Endothelial cell of umbilical vein (primary cell): Measurements from ENCODE around the gene HDAC4. TPM values are rescaled to one million over a fixed set of nuclear protein-coding genes. Genes with fewer than 3 reads are reported as not detected.

ENCODE experiments used
- BruUV-seq: library from RNA; stranded (reverse); fragments of 400-500 nt; replicated peaks from 2 replicates; lab custom pipeline; 2021; lab: Mats Ljungman, UMichigan
- CTCF ChIA-PET: fragments of 300-600, 350-600 bp; sonication (Branson Sonifier 250); formaldehyde crosslinking; loops from one replicate; lab custom pipeline; 2021; ENCODE audit warnings: antibody characterized with exemption, inconsistent platforms; lab: Charles Lee
- POLR2A ChIA-PET: fragments of 300-600, 350-600 bp; sonication (Branson Sonifier 250); formaldehyde crosslinking; loops from one replicate; lab custom pipeline; 2021; ENCODE audit warnings: antibody characterized with exemption, inconsistent platforms; lab: Charles Lee
- DNase-seq: peaks from one replicate; pipeline ENCODE4 v3.0.0-alpha.2; 2011; ENCODE audit warnings: low read depth, low spot score
- FAIRE-seq: peaks from 2 replicates; lab custom pipeline; 2011; peaks lifted over from hg19 to GRCh38; lab: Jason Lieb, UNC
- H2AFZ ChIP-seq: 2 replicates; pipeline ENCODE4 v1.6.0; 2012; ENCODE audit warnings: low read depth, low read length, control low read depth, inconsistent platforms
- H3K27ac ChIP-seq: 2 replicates; pipeline ENCODE4 v1.5.1; 2011; ENCODE audit warnings: low read depth, mild to moderate bottlenecking, control low read depth, low read length, moderate library complexity; ENCODE audit not compliant: insufficient read depth
- H3K27me3 ChIP-seq, 2 experiments: 2 replicates each; pipeline versions ENCODE4 v1.6.0 to v1.6.1; 2011; ENCODE audit warnings: low read length in 2 of 2, mixed read lengths in 1 of 2; ENCODE audit not compliant: control insufficient read depth in 2 of 2, insufficient read depth in 2 of 2
- H3K36me3 ChIP-seq, 2 experiments: 2 replicates in 1 of 2; 3 replicates in 1 of 2; pipeline ENCODE4 v1.5.1; 2011; ENCODE audit warnings: low read length in 2 of 2, mild to moderate bottlenecking in 1 of 2, moderate library complexity in 1 of 2; ENCODE audit not compliant: control insufficient read depth in 2 of 2, insufficient read depth in 2 of 2; ENCODE audit errors: extremely low read depth in 1 of 2
- H3K4me1 ChIP-seq: 3 replicates; pipeline ENCODE4 v1.5.1; 2011; ENCODE audit warnings: mild to moderate bottlenecking, low read length; ENCODE audit not compliant: control insufficient read depth, insufficient read depth; ENCODE audit errors: extremely low read depth
- H3K4me2 ChIP-seq: 2 replicates; pipeline ENCODE4 v1.6.1; 2011; ENCODE audit warnings: low read length, control low read depth, mixed read lengths; ENCODE audit not compliant: insufficient read depth
- H3K4me3 ChIP-seq, 3 experiments: fragments of 200-600 bp in 1 of 3; sonication (generic), shearing (Covaris generic) in 1 of 3; replicated peaks in 1 of 3; 2 replicates each; pipeline ENCODE4 v1.5.1; 2011 to 2016; ENCODE audit warnings: control low read depth in 3 of 3, low read length in 3 of 3, mild to moderate bottlenecking in 2 of 3, inconsistent platforms in 1 of 3, low read depth in 1 of 3, moderate library complexity in 1 of 3; ENCODE audit not compliant: insufficient read depth in 1 of 3
- H3K79me2 ChIP-seq: 2 replicates; pipeline ENCODE4 v1.6.0; 2012; ENCODE audit warnings: low read length, inconsistent platforms; ENCODE audit not compliant: control insufficient read depth, insufficient read depth
- H3K9ac ChIP-seq: replicated peaks from 2 replicates; pipeline ENCODE3; 2011; ENCODE audit warnings: low read length, control low read depth; ENCODE audit not compliant: insufficient read depth; ENCODE audit errors: extremely low read depth
- H3K9me1 ChIP-seq: replicated peaks from 3 replicates; pipeline ENCODE4 v1.6.0; 2011; ENCODE audit warnings: mild to moderate bottlenecking, low read length; ENCODE audit not compliant: control insufficient read depth, insufficient read depth; ENCODE audit errors: extremely low read depth
- H3K9me3 ChIP-seq: replicated peaks from 2 replicates; pipeline ENCODE4 v1.5.1; 2012; ENCODE audit warnings: low read length, inconsistent platforms; ENCODE audit not compliant: control insufficient read depth, insufficient read depth
- H4K20me1 ChIP-seq: replicated peaks from 2 replicates; pipeline ENCODE3; 2011; ENCODE audit warnings: mild to moderate bottlenecking, low read length; ENCODE audit not compliant: control insufficient read depth, insufficient read depth; ENCODE audit errors: extremely low read depth
- CTCF ChIP-seq, 2 donors: IDR thresholded peaks; 1 replicate in 1 of 2; 2 replicates in 1 of 2; pipeline ENCODE4 v1.5.1; 2011; ENCODE audit warnings: low read length in 2 of 2, mild to moderate bottlenecking in 2 of 2, moderate library complexity in 2 of 2, control low read depth in 1 of 2, inconsistent platforms in 1 of 2, low read depth in 1 of 2; ENCODE audit not compliant: insufficient read depth in 1 of 2; ENCODE audit errors: extremely low read depth in 1 of 2
- EZH2 ChIP-seq: IDR thresholded peaks from 2 replicates; pipeline ENCODE4 v1.6.1; 2012; ENCODE audit warnings: borderline replicate concordance, low read depth, mild to moderate bottlenecking, moderate library complexity, low read length, inconsistent platforms; ENCODE audit not compliant: severe bottlenecking
- FOS ChIP-seq: IDR thresholded peaks from 2 replicates; pipeline ENCODE4 v1.6.1; 2011; ENCODE audit warnings: mild to moderate bottlenecking, low read length, moderate library complexity, borderline replicate concordance; ENCODE audit not compliant: insufficient read depth
- GATA2 ChIP-seq: IDR thresholded peaks from 2 replicates; pipeline ENCODE4 v1.7.0; 2011; ENCODE audit warnings: low read depth, mild to moderate bottlenecking, moderate library complexity, mixed read lengths, low read length; ENCODE audit not compliant: insufficient read length, insufficient read depth
- JUN ChIP-seq: IDR thresholded peaks from 2 replicates; pipeline ENCODE4 v1.6.1; 2011; ENCODE audit warnings: borderline replicate concordance, low read depth; ENCODE audit not compliant: insufficient read length, insufficient read depth
- MAX ChIP-seq: IDR thresholded peaks from 2 replicates; pipeline ENCODE4 v1.6.1; 2011; ENCODE audit not compliant: insufficient read depth, insufficient read length
- MYC ChIP-seq: IDR thresholded peaks from one replicate; pipeline ENCODE4 v1.6.1; 2011; ENCODE audit warnings: mild to moderate bottlenecking, low read depth, low read length
- POLR2A ChIP-seq: IDR thresholded peaks from 2 replicates; pipeline ENCODE4 v1.6.1; 2012; ENCODE audit warnings: low read depth, mild to moderate bottlenecking, control low read depth, low read length
- POLR2AphosphoS5 ChIP-seq: IDR thresholded peaks from 2 replicates; pipeline ENCODE4 v1.6.1; 2012; ENCODE audit warnings: low read depth, mild to moderate bottlenecking, control low read depth, low read length, moderate library complexity; ENCODE audit not compliant: insufficient read depth
- dilution Hi-C: fragments of 300-500 bp; cut with MboI; formaldehyde crosslinking; loops from one replicate; pipeline ENCODE4 v1.15.0; 2019; ENCODE audit warnings: low sequenced_read_pairs; ENCODE audit not compliant: extremely low pct_ligation_motif_present
- intact Hi-C: fragments of 100-400 bp; cut with micrococcal nuclease; formaldehyde crosslinking; loops from one replicate; pipeline ENCODE4 v1.10.0; 2022
- polyA plus RNA-seq, 4 experiments: library from polyadenylated mRNA; depleted of rRNA in 3 of 4; stranded (reverse) in 3 of 4; unstranded in 1 of 4; fragments of >200 nt; gene quantifications; 2 replicates each; pipeline versions ENCODE4 v1.2.1 to v1.2.3, GENCODE V29; 2011 to 2012; ENCODE audit warnings: missing spikeins in 1 of 4
- total RNA-seq: library from RNA; stranded (reverse); gene quantifications from 2 replicates; pipeline ENCODE4 v1.2.3, GENCODE V29; 2021

The HDAC4 gene
- total and polyA plus RNA-seq, 2 donors (not counting 3 experiments of a cell fraction or from before 2014, with no cell fraction given), result 13.4 to 33.0 TPM

GRCh38 chr2:239318790-239319661, 81.8 kb downstream of the HDAC4 start:
- dilution Hi-C loops, result no loop called here
- no TSS peak for BruUV-seq
- H3K27ac ChIP-seq, result peak overlapping the region; percentile 36
- peak overlapping the region; percentile 15 to 50 (median 30) for H3K4me3 ChIP-seq
- H3K4me2 ChIP-seq, result peak overlapping the region; percentile 68
- peaks cover 25% of the 10 kb centered on the region for H3K4me1 ChIP-seq
- no peak for TF ChIP-seq CTCF (IDR thresholded peaks at IDR 0.05; ENCODE audit: extremely low read depth in 1 of 2, insufficient read depth in 1 of 2, low read depth in 1 of 2, low read length in 2 of 2)
- no peak for TF ChIP-seq JUN
- TF ChIP-seq FOS, result no peak
- no peak for TF ChIP-seq POLR2AphosphoS5
- no peak for TF ChIP-seq GATA2
- TF ChIP-seq MAX, result no peak
- no peak for TF ChIP-seq EZH2
- TF ChIP-seq POLR2A, result no peak
- TF ChIP-seq MYC, result no peak
- CTCF ChIA-PET, result interaction anchor here (1.4 to 1.5 kb wide), 2 partner anchors 10 to 175 kb away, joined by 4 read pairs; no protein-coding TSS in a partner anchor
- peak overlapping the region; percentile 59 for H2AFZ ChIP-seq
- no peaks in the 10 kb centered on the region for H4K20me1 ChIP-seq
- H3K9me1 ChIP-seq, result no peaks in the 10 kb centered on the region
- H3K79me2 ChIP-seq, result peaks cover 2% of the 10 kb centered on the region
- POLR2A ChIA-PET, result interaction anchor here (1.3 kb wide), 1 partner anchor 82 kb away, joined by 4 read pairs; the partner anchor contains the start of gene HDAC4
- H3K27me3 ChIP-seq, result no peaks in the 10 kb centered on the region
- H3K36me3 ChIP-seq, result no peaks in the 10 kb centered on the region
- intact Hi-C loops, result loop anchor here (2.0 kb wide), 1 partner anchor 82 kb away; the partner anchor contains the start of gene HDAC4
- H3K9ac ChIP-seq, result peak overlapping the region; percentile 21
- H3K9me3 ChIP-seq, result no peaks in the 10 kb centered on the region
- DNase-seq (peak; percentile 78), FAIRE-seq (peak; percentile 84)
